Testis (tissue), 3 donors: ENCODE results near the gene LIPA. TPM values are rescaled to one million over a fixed set of nuclear protein-coding genes. Genes with fewer than 3 reads are reported as not detected.

Experiments
- DNase-seq: peaks from one replicate; pipeline ENCODE4 v3.0.0-alpha.2; 2019
- H3K27ac ChIP-seq, 2 donors: fragments of 200-600 bp; sonication (generic); one replicate each; pipeline ENCODE4 v1.5.1; 2019
- H3K27me3 ChIP-seq: fragments of 200-600 bp; sonication (generic); one replicate; pipeline ENCODE4 v1.5.1; 2019
- H3K36me3 ChIP-seq: fragments of 200-600 bp; sonication (generic); one replicate; pipeline ENCODE4 v1.5.1; 2017; ENCODE audit warnings: low read depth; ENCODE audit errors: missing control alignments
- H3K4me1 ChIP-seq: fragments of 200-600 bp; sonication (generic); one replicate; pipeline ENCODE4 v1.5.1; 2019
- H3K4me3 ChIP-seq, 2 donors: fragments of 200-600 bp; sonication (generic); one replicate each; pipeline ENCODE4 v1.5.1; 2017 to 2019
- H3K9me3 ChIP-seq: fragments of 200-600 bp; sonication (generic); one replicate; pipeline ENCODE4 v1.5.1; 2017
- POLR2A ChIP-seq: fragments of 450-650 bp; IDR thresholded peaks from one replicate; pipeline ENCODE4 v1.6.1; 2017; ENCODE audit warnings: antibody characterized with exemption, mild to moderate bottlenecking, moderate library complexity
- WGBS, 2 donors: methylation state at CpG; one replicate each; pipeline ENCODE4 v1.1.5; 2018; 5-methylcytosine and 5-hydroxymethylcytosine counted together
- intact Hi-C: fragments of 100-400 bp; cut with DNase I; formaldehyde crosslinking; loops from one replicate; pipeline ENCODE4 v1.15.1; 2023; ENCODE audit warnings: low total_unique reads
- polyA plus RNA-seq: library from polyadenylated mRNA; stranded (reverse); fragments of 350-450 nt; fragmentation: Illumina TruSeq; extraction: RNeasy Lipid Tissue Mini Kit (QIAGEN cat#74804); gene quantifications from one replicate; pipeline ENCODE4 v1.2.3, GENCODE V29; 2014; ENCODE audit warnings: low read depth, low replicate concordance; ENCODE audit not compliant: insufficient read depth
- total RNA-seq, 2 donors: library from RNA; depleted of rRNA; stranded (reverse); fragments of >200 nt; gene quantifications; one replicate each; pipeline ENCODE4 v1.2.3, GENCODE V29; 2016
- TF ChIP-seq, protein P1 (sequence below), 3 experiments: fragments of 450-650 bp in 2 of 3; fragments of 200-600 bp in 1 of 3; sonication (generic) in 1 of 3; IDR thresholded peaks; one replicate each; pipeline ENCODE4 v1.5.1; 2016 to 2019; ENCODE audit warnings: antibody characterized with exemption in 3 of 3, mild to moderate bottlenecking in 2 of 3, moderate library complexity in 1 of 3

Gene LIPA
- total and polyA plus RNA-seq, 3 donors from 2014 or later, result 13.3 to 32.3 (median 13.9) TPM

DNA sequence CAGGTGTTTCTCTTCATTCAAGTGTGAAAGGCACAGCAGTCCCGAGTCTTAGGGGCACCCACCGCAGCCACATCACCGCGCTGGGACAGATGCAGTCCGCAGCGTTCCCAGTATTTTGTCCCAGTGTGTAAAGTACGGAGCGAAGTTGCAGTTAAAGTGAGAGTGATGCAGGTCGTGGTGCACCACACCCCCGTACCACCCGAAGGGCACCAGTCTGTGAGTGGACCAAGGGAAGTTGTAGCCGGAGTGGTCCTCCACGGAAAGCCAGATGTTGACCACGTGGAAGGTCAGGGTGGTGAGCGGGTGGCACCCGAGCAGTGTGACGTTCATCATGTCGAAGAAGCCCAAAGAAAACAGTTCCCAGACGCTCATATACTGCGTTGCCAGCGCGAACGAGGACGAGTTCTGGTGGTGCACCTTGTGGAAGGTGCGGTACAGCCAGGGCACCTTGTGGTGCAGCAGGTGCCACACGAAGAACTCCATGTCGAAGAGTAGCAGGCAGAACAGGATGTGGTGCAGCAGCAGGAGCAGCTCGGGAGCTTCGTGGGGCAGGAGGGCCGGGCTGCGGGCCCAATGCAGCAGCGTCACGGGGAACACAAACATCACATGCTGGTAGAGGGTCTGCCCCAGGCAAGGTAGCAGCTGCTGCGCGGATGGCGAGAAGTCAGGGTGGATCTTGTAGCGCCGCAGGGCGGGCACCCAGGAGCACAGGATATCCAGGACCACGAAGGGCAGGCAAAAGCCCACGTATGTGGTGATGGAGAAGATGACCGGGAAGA is 45.0 kb downstream of the LIPA start:
- intact Hi-C loops, result no loop called here
- Histone ChIP-seq H3K27ac (peak overlapping the region; percentile 31 to 62), H3K4me3 (peak overlapping the region; percentile 53 to 58), H3K27me3 (no peaks in the 10 kb centered on the region), H3K36me3 (no peaks in the 10 kb centered on the region), H3K4me1 (peaks cover 5% of the 10 kb centered on the region), H3K9me3 (no peaks in the 10 kb centered on the region)
- TF ChIP-seq POLR2A, result no peak
- TF ChIP-seq, protein P1, sequence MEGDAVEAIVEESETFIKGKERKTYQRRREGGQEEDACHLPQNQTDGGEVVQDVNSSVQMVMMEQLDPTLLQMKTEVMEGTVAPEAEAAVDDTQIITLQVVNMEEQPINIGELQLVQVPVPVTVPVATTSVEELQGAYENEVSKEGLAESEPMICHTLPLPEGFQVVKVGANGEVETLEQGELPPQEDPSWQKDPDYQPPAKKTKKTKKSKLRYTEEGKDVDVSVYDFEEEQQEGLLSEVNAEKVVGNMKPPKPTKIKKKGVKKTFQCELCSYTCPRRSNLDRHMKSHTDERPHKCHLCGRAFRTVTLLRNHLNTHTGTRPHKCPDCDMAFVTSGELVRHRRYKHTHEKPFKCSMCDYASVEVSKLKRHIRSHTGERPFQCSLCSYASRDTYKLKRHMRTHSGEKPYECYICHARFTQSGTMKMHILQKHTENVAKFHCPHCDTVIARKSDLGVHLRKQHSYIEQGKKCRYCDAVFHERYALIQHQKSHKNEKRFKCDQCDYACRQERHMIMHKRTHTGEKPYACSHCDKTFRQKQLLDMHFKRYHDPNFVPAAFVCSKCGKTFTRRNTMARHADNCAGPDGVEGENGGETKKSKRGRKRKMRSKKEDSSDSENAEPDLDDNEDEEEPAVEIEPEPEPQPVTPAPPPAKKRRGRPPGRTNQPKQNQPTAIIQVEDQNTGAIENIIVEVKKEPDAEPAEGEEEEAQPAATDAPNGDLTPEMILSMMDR (IDR thresholded peaks at IDR 0.05), result no peak
- 10 to 12% methylated on average over 29 to 41 of the region's 42 CpGs for WGBS, 2 donors
- peak; percentile 30 for DNase-seq

- peaks cover 5% of the 10 kb centered on the region for H3K4me1 ChIP-seq
- no peaks in the 10 kb centered on the region for H3K36me3 ChIP-seq
- no peak overlapping the region for H3K27ac ChIP-seq
- H3K9me3 ChIP-seq, result no peaks in the 10 kb centered on the region
- TF ChIP-seq, protein P1 (IDR thresholded peaks at IDR 0.05), result no peak
- TF ChIP-seq POLR2A, result no peak
- no peaks in the 10 kb centered on the region for H3K27me3 ChIP-seq
- WGBS, 2 donors, result 69 to 70% methylated on average over 6 of the region's 6 CpGs
- intact Hi-C loops, result no loop called here
- no peak overlapping the region for H3K4me3 ChIP-seq
- DNase-seq, result no peak
Observed at GRCh38 chr10:89204621-89205185, 46.9 kb downstream of the LIPA start.

- no peak for DNase-seq
- TF ChIP-seq POLR2A, result no peak
- TF ChIP-seq, protein P1 (IDR thresholded peaks at IDR 0.05), result no peak
- no peaks in the 10 kb centered on the region for H3K9me3 ChIP-seq
- no peaks in the 10 kb centered on the region for H3K36me3 ChIP-seq
- 92 to 95% methylated on average over 1 of the region's 1 CpG for WGBS, 2 donors
- H3K4me1 ChIP-seq, result peaks cover 5% of the 10 kb centered on the region
- H3K27ac ChIP-seq, result no peak overlapping the region
- H3K4me3 ChIP-seq, result no peak overlapping the region
- intact Hi-C loops, result no loop called here
- H3K27me3 ChIP-seq, result no peaks in the 10 kb centered on the region
Observed at GRCh38 chr10:89203237-89203636, 48.3 kb downstream of the LIPA start.

DNA sequence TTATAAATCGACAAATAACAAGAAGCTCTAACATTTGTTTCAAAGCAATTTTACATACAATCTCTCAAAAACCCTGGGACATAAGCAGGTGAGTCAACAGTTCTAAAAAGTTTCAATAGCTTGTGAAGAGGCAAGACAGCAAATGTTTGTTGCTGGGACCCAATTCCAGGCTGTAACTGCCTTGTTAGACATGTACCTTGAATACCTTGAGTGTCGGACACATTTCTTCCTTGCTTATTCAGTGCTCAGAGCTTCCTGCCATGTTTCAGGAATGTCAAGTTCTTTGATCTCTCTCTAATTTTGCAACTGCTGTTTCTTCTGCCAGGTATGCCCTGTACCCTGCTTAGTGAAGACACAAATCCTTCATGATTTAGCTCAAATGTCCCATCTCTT is 49.5 kb downstream of the LIPA start:
- intact Hi-C loops, result no loop called here
- whole genome bisulfite sequencing, 2 donors, result 69 to 94% methylated on average over 2 of the region's 2 CpGs

More for the DNA sequence above, 49.5 kb downstream of the LIPA start:
- no peak for DNase-seq
- H3K27ac ChIP-seq, result no peak overlapping the region
- H3K4me1 ChIP-seq, result peaks cover 5% of the 10 kb centered on the region
- no peaks in the 10 kb centered on the region for H3K27me3 ChIP-seq
- TF ChIP-seq, protein P1 (IDR thresholded peaks at IDR 0.05), result no peak
- TF ChIP-seq POLR2A, result no peak
- H3K36me3 ChIP-seq, result no peaks in the 10 kb centered on the region
- H3K9me3 ChIP-seq, result no peaks in the 10 kb centered on the region
- H3K4me3 ChIP-seq, result no peak overlapping the region
